Inflammatory macrophage (primary cell): ENCODE data around the gene COL11A1.

ENCODE experiments used
- DNase-seq, 2 donors: peaks; one replicate each; pipeline ENCODE4 v3.0.0-alpha.2; 2020 to 2022

Gene COL11A1

DNA sequence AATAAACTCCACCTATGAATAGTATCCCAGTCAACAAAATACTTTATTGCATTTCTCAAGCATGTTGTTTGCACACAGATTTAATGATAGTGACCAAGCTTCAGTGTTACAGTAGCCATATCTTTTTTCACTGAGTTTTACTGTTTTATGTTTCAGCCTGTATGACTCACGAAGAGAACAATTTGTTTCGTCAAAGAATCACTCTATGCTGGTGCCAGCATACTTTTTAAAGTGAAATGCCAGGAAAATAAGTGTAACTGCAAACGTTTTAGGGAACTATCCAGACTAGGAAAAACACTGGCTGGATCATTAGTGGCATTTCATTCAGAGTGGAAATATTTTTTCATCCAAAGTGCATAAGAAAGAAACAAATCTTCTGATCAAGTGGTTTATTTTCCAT lies 210.8 kb downstream of the COL11A1 start:
- no peak for DNase-seq

DNA sequence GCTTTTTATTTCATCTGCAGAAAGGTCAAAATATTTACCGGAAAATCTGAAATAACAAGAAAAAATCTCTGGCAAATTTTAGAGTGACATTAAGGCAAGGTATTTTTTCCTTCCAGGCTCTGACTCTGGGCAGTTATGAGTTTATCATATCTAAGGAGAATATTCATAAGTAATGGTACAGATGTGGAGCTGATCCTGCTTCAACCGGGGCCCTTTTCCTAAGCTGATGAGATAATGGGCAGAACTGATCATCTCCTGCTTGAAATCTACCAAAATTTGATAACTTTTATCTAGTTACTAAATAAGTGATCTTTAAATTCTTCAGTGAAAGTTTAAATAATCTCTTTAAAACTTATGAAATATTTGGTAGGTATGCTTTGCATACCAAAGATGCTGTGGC lies 211.6 kb downstream of the COL11A1 start:
- no peak for DNase-seq

DNA sequence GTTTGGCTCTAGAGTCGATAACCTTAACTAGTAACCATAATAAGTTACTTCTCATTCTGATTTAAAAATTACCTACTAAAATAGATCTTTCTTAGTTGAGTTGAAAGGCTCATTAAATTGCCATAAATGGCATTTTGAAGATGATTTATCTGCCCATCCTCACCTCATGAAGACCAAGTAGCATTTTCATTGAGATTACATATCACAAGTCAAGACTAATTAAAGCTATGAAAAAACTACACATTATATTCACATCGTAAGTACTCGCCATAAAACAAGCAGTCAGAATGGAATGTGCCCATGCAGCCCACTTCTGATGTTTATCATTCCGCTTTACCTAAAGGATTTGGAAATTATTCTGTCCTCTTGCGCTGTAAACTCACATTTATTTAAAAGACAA lies 212.0 kb downstream of the COL11A1 start:
- DNase-seq, result no peak

- no peak for DNase-seq
These were observed 216.3 kb downstream of the COL11A1 start for GRCh38 chr1:102891868-102892625.

DNA sequence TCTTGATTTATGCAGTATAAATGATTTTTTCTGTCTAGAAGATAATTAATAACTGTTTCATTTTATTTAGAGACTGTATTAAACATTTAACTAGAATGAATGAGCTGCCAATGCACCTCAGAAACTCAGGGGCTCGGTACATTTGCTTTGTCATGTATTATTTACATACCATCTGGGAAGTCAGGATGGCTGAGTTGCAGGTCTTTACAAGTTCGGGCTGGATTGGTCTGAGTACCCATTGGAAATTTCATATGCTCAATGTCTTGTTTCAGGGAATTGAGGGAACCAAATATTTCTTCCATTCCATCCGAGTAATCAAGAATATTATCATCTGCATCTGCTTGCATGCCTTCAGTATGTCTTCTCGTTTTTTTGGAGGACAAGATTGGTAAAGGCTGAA lies 221.7 kb downstream of the COL11A1 start:
- DNase-seq, result no peak

DNA sequence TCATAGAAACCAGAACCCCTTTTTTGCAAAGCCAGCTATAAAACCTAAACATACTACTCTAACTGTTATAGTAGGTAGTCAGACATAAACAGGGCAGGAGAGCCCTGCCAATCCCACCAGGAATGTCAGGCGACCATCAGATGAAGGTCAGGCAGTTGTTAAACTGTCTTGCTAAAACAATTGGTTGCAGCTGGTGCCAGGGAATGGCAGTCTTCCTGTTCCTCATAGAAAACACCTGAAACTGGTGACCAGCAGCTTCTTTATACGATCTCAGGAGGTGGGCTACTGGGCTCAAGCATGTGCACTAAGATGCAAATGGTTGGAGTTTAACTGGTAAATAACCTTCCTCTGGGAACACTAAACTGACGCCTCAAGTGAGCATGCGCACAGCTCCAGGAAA lies 224.1 kb downstream of the COL11A1 start:
- no peak for DNase-seq

DNA sequence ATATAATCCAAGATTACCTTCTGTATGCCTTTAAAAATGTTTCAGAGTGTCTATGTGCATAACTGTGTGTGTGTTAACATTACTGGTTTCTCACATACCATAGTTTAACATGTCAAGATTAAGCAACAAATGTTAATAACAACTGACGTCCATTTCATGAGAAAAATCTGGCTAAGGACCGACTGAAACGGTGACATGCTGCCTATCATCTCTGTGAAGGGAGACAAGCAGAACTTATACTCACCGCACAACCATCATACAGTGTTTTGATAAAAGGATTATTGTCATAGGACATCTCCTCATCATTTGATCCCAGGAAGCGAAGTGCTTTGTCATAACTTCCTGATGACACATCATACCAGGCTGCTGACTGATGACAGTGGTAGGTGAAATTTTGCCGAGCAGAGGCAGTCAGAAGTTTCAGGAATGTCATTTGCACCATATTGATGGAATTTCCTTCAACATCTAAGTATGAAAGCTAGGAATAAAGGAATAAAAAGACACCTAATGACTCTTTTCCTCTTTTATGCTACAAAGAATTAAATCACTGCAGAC lies 228.8 kb downstream of the COL11A1 start:
- DNase-seq, result no peak

GRCh38 chr1:102875756-102876155 lies 232.6 kb downstream of the COL11A1 start:
- DNase-seq, result no peak

DNA sequence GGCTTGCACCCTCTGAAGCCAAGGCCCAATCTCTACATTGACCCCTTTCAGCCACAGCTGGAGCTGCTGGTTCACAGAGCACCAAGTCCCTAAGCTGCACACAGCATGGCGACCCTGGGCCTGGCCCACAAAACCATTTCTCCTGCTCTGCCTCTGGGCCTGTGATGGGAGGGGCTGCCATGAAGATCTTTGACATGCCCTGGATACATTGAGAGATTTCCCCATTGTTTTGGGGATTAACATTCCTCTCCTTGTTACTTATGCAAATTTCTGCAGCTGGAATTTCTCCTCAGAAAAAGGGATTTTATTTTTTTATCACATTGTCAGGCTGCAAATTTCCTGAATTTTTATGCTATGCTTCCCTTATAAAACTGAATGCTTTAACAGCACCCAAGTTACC lies 235.8 kb downstream of the COL11A1 start:
- no peak for DNase-seq

GRCh38 chr1:102872097-102872496 lies 236.2 kb downstream of the COL11A1 start:
- DNase-seq, result no peak

DNA sequence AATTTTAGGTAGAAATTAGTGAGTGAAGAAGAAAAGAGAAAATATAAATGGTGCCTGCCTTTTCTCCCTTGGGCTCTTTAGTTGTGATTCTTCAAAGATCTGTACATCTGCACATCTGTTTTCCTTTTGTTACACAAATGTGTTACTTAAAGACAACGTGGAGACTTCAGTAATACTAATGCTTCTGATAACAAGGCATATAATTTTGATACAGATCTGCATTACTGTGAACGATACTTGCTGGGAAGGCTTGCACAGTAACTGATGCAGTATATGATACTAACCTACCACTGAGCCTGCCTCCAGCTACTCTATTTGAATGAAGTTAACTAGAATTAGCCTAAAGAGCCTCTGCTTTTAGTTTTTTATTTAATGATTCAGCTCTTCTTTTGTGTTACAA lies 244.6 kb downstream of the COL11A1 start:
- no peak for DNase-seq

DNA sequence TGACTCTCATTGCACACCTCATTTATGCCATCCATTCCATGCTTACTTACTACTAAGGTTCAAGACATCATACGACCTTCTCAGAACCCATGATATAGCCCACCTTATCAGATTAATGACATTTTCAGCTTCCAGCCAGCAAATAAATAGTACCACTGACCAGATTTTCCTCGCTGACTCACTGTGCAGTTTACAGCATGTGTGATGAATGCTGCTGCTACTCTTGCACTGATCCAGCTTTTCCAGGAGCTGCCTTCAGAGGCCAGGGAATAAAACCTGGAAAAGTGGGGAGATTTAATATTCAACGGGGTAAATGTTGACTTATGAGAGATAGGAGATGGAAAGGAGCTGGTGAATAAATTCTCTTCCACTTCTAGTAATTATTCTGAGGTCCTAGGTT lies 247.1 kb downstream of the COL11A1 start:
- no peak for DNase-seq

- DNase-seq, result no peak
These were observed 249.6 kb downstream of the COL11A1 start for GRCh38 chr1:102858695-102859094.

DNA sequence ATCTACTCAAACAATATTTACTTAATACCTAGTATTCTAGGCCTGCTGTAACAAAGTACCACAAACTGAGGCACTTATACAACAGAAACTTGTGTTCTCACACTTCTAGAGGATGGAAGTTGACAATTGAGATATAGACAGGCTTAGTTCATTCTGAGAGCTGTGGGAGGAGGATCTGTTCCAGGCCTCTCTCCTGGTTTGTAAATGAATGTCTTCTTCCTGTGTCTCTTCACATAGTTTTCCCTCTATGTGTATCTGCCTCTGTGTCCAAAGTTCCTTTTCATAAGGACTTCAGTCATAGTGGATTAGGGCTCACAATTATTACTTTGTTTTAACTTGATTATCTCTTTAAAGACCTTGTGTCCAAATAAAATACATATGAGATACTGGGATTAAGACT lies 251.1 kb downstream of the COL11A1 start:
- DNase-seq, result no peak

DNA sequence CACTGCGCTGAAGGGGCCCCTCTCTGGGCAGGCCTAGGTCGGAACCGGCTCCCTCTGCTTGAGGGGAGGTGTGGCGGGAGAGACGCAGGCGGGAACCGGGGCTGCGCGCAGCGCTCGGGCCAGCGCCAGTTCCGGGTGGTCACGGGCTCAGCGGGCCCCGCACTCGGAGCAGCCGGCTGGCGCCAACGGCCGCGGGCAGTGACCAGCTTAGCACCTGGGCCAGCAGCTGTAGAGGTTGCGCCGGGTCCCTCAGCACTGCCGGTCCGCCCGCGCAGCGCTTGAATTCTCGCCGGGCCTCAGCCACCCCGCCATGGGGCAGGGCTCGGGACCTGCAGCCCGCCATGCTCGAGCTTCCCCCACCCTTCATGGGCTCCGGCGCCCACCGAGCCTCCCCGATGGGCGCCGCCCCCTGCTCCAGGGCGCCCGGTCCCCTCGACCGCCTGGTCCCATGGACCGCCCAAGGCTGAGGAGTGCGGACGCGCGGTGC lies 254.6 kb downstream of the COL11A1 start:
- no peak for DNase-seq

- no peak for DNase-seq
These were observed 255.2 kb downstream of the COL11A1 start for GRCh38 chr1:102853136-102853535.

GRCh38 chr1:102852613-102853012 lies 255.7 kb downstream of the COL11A1 start:
- no peak for DNase-seq

GRCh38 chr1:102851616-102852015 lies 256.7 kb downstream of the COL11A1 start:
- DNase-seq, result no peak

DNA sequence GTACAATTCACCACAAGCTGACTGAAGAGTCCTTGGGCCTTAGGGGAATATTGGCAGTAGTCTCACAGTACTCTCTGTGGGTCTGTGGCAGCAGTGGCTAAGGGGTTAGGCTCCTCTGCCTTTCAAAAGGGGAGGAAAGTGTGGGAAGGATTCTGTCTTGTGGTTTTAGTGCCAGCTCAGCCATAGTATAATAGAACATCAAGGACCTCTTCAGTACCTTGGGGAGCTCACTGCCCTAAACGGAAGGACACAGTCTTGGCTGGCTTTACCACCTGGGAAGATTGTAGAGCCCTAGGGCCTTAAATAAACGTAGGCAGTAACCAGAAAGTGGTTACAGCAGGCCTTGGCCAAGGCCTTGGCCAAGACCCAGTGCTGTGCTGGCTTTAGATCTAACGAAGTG lies 265.7 kb downstream of the COL11A1 start:
- no peak for DNase-seq

DNA sequence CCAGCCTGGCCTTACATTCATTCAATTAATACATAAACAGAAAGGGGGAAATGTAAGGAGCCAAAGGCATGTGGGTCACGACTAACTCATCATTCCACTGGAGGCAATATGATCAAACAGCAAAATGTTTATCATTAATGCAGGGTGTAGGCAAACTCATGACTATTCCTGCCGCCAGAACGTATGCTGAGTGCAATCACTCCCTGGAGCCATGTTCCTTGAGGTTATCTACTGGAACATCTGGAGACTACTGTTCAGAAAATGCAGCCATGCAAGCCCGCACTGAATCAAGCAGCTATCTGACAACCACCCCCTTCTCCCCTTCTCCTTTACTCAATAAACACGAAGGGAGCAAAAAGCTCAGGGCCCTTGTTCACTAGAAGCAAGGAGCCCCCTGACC lies 267.6 kb downstream of the COL11A1 start:
- no peak for DNase-seq

GRCh38 chr1:102838016-102838415 lies 270.3 kb downstream of the COL11A1 start:
- DNase-seq, result no peak

DNA sequence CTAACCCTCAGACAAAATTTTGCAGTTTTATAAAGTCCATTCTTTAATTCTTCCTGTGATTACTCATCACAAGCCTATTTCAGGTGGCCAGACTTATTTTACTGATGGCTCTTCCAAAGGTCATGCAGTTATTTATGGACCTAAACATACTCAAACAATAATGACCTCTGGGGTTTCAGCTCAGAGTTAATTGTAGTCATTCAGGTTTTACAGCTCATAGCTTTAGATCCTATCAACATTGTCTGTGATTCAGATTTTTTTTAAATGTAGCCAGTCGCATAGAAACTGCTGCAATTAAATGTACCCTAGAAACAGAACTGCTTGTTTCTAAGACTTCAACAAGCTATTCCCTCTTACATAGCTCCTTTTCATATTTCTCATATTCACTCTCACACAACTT lies 270.8 kb downstream of the COL11A1 start:
- no peak for DNase-seq

DNA sequence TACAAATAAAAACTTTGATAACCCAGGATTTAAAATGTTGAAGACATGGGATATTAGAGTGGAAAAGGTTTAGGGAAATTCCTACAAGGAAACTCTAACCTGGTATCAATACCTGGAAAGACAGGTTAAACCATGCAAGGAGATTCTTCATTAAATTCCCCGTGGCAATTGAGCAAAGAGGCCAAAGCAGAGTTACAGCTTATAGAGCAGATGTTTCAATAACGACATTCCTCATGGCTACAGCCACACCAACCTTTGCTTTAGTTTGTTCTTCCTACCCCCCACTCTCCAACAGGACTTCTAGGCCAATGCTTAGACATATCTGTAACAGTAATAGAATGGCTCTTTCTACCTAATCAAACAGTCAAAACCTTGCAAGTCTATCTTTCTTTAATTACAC lies 271.3 kb downstream of the COL11A1 start:
- no peak for DNase-seq

DNA sequence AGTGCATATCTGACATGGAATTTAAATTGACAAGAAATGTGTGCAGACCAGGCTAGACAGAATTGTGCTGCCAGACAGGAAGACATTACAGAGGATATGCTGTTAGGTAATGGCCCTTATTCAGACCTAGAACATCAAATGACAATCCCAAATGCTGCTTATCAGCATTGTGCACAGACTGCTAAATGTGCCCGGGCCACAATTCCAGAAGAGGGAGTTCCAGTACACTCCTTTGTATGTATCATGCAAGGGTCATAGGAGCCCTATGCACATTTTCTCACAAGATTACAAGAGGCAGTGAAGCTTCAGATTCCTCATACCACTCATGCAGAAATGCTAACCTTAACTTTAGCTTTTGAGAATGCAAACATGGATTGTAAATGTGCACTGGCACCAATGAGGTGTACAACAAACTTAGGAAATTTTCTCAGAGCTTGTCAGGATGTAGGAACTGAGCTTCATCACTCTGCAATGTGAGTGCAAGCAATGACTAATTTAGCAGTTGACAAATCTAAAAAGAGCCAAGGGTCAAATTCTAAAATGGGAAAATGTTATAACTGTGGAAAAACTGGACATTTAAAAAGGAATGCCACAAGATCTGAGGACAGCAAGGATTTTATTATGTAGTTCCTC lies 273.5 kb downstream of the COL11A1 start:
- no peak for DNase-seq
